ENCODE measurements around the gene SMTNL1. TPM values are rescaled to one million over a fixed set of nuclear protein-coding genes. Genes with fewer than 3 reads are reported as not detected.
A peak's percentile ranks its signal among the peaks of the same experiment; 100 is the strongest.

Gene SMTNL1
- total and polyA plus RNA-seq, 9 of the 15 experiments (the other 6 are each of a cell fraction or from before 2014, with no cell fraction given) = not detected

DNA sequence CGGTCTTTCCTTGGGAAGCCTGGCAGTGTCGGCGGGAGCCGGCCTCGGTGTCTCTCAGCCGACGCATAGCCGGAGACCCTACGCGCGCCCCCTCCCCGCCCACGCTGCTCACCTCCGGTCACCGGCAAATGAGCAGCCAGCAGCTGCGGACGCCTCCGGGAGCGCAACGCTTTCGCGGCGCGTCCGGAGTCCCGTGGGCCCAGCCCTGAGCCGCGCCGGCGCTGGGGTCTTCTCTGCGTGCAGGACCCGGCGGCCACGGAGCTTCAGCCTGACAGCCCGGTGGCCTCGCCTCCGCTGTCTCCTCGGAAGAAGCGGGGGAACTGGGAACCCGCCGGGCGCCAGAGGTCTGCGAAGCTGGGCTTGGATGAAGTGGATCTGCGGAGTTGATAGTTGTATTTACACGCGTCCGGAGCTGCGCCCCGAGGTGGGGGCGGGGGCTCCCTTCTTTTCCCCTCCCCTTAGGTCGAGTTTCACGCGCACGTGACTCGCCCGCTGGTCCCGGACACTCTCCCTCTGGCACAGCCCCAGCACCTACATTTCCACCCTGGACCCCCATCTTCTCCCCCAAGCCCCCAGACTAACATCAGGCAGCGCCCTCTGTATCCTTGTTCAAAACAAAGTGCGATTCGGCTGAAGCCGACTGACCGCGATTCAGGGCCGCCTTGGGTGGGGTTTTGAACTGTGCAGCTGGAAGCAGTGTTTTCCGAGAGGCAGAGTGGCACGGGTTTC lies 21.9 kb upstream of the SMTNL1 start, which contains the start of gene SLC43A1 (continued):
- no peak for TF ChIP-seq CBX5 (IDR thresholded peaks at IDR 0.05; ENCODE audit: borderline replicate concordance, low read depth)
- TF ChIP-seq, protein P1, sequence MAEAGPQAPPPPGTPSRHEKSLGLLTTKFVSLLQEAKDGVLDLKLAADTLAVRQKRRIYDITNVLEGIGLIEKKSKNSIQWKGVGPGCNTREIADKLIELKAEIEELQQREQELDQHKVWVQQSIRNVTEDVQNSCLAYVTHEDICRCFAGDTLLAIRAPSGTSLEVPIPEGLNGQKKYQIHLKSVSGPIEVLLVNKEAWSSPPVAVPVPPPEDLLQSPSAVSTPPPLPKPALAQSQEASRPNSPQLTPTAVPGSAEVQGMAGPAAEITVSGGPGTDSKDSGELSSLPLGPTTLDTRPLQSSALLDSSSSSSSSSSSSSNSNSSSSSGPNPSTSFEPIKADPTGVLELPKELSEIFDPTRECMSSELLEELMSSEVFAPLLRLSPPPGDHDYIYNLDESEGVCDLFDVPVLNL (CRISPR knock-in tag; IDR thresholded peaks at IDR 0.05; ENCODE audit: low read depth) = no peak
- TF ChIP-seq ZNF263 (CRISPR knock-in tag; IDR thresholded peaks at IDR 0.05; ENCODE audit: borderline replicate concordance) = no peak
- TF ChIP-seq EP300 (IDR thresholded peaks at IDR 0.05; ENCODE audit: low read length) = no peak
- peak in 1 of 2 experiments; percentile 24; a peak in 1 of 4 replicates for TF ChIP-seq HDAC1 (IDR thresholded peaks at IDR 0.05)
- TF ChIP-seq ZNF584 (CRISPR knock-in tag; IDR thresholded peaks at IDR 0.05; ENCODE audit: low read depth) = no peak
- TF ChIP-seq, protein P2, sequence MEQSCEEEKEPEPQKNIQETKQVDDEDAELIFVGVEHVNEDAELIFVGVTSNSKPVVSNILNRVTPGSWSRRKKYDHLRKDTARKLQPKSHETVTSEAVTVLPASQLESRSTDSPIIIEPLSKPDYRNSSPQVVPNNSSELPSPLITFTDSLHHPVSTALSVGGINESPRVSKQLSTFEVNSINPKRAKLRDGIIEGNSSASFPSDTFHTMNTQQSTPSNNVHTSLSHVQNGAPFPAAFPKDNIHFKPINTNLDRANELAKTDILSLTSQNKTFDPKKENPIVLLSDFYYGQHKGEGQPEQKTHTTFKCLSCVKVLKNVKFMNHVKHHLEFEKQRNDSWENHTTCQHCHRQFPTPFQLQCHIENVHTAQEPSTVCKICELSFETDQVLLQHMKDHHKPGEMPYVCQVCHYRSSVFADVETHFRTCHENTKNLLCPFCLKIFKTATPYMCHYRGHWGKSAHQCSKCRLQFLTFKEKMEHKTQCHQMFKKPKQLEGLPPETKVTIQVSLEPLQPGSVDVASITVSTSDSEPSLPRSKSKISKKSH (CRISPR knock-in tag; IDR thresholded peaks at IDR 0.05) = no peak
- no peak for TF ChIP-seq SMARCA5 (IDR thresholded peaks at IDR 0.05)
- no peak for TF ChIP-seq ZNF785 (CRISPR knock-in tag; IDR thresholded peaks at IDR 0.05)
- no peak for TF ChIP-seq ZBED1 (IDR thresholded peaks at IDR 0.05)
- TF ChIP-seq HMG20A (CRISPR knock-in tag; conservative IDR thresholded peaks at IDR 0.05) = no peak
- TF ChIP-seq, protein P3, sequence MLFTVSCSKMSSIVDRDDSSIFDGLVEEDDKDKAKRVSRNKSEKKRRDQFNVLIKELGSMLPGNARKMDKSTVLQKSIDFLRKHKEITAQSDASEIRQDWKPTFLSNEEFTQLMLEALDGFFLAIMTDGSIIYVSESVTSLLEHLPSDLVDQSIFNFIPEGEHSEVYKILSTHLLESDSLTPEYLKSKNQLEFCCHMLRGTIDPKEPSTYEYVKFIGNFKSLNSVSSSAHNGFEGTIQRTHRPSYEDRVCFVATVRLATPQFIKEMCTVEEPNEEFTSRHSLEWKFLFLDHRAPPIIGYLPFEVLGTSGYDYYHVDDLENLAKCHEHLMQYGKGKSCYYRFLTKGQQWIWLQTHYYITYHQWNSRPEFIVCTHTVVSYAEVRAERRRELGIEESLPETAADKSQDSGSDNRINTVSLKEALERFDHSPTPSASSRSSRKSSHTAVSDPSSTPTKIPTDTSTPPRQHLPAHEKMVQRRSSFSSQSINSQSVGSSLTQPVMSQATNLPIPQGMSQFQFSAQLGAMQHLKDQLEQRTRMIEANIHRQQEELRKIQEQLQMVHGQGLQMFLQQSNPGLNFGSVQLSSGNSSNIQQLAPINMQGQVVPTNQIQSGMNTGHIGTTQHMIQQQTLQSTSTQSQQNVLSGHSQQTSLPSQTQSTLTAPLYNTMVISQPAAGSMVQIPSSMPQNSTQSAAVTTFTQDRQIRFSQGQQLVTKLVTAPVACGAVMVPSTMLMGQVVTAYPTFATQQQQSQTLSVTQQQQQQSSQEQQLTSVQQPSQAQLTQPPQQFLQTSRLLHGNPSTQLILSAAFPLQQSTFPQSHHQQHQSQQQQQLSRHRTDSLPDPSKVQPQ (CRISPR knock-in tag; IDR thresholded peaks at IDR 0.05; ENCODE audit: borderline replicate concordance) = no peak
- TF ChIP-seq NEUROD1 (IDR thresholded peaks at IDR 0.05; ENCODE audit: borderline replicate concordance, low read depth, low read length, partially characterized antibody) = no peak
- TF ChIP-seq, protein P4, sequence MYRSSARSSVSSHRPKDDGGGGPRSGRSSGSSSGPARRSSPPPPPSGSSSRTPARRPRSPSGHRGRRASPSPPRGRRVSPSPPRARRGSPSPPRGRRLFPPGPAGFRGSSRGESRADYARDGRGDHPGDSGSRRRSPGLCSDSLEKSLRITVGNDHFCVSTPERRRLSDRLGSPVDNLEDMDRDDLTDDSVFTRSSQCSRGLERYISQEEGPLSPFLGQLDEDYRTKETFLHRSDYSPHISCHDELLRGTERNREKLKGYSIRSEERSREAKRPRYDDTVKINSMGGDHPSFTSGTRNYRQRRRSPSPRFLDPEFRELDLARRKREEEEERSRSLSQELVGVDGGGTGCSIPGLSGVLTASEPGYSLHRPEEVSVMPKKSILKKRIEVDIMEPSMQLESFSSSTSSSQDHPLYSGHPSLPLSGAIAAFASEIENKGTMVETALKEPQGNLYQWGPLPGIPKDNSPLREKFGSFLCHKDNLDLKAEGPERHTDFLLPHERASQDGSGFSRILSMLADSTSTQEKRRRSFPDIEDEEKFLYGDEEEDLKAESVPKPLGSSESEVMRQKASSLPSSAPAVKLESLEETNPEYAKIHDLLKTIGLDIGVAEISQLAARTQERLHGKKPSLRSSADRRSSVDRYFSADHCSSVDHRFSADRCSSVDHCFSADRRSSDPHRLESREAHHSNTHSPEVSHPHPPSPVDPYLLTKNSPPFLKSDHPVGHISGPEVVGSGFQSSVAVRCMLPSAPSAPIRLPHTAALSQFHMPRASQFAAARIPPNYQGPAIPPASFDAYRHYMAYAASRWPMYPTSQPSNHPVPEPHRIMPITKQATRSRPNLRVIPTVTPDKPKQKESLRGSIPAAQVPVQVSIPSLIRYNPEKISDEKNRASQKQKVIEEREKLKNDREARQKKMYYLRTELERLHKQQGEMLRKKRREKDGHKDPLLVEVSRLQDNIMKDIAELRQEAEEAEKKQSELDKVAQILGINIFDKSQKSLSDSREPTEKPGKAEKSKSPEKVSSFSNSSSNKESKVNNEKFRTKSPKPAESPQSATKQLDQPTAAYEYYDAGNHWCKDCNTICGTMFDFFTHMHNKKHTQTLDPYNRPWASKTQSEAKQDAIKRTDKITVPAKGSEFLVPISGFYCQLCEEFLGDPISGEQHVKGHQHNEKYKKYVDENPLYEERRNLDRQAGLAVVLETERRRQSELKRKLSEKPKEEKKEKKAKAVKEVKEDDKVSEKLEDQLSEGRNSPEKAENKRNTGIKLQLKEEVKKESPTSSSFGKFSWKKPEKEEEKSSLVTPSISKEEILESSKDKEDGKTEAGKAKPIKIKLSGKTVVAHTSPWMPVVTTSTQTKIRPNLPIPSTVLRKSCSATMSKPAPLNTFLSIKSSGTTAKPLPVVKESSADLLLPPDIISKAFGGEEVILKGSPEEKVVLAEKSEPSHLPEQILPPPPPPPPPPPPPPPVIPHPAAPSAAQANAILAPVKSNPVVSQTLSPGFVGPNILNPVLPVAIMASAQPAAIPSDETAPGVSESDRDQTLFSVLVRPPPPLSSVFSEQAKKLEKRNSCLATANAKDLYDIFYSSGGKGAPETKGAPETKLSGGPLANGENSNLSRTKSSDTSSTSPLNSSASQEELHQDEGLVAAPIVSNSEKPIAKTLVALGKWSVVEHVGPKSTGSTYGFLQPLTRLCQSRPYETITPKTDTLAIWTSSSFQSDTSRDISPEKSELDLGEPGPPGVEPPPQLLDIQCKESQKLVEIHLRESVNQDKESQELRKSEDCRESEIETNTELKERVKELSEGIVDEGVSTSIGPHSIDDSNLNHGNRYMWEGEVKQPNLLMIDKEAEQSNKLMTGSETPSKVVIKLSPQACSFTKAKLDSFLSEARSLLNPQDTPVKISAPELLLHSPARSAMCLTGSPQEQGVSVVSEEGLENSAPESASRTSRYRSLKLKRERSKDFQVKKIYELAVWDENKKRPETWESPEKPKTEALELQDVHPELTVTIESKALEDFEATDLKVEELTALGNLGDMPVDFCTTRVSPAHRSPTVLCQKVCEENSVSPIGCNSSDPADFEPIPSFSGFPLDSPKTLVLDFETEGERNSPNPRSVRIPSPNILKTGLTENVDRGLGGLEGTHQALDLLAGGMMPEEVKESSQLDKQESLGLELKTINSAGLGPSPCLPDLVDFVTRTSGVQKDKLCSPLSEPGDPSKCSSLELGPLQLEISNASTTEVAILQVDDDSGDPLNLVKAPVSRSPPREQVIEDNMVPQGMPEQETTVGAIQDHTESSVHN (IDR thresholded peaks at IDR 0.05; ENCODE audit: borderline replicate concordance in 1 of 2, low read depth in 1 of 2) = no peak

Data from K562 (cell line).